Measurements from ENCODE around the gene STK32C. TPM values are rescaled to one million over a fixed set of nuclear protein-coding genes. Genes with fewer than 3 reads are reported as not detected.
"Not testable (repeated sequence)": the region's sequence is repeated elsewhere in the genome, so short reads cannot be mapped to it uniquely, and the experiment has no call there.

Gene STK32C
- total and polyA plus RNA-seq, 2 experiments from 2014 or later = 17.5 to 23.8 TPM

- H3K4me1 ChIP-seq (ENCODE audit: low read depth) = no peaks in the 10 kb centered on the region
- no peak for DNase-seq (ENCODE audit: low read depth in 1 of 2, low spot score in 1 of 2)
Observed at GRCh38 chr10:132270721-132271457, 36.9 kb downstream of the STK32C start.

GRCh38 chr10:132270256-132270655 is 37.5 kb downstream of the STK32C start:
- no peaks in the 10 kb centered on the region for H3K9me3 ChIP-seq (ENCODE audit: low read depth)
- no peak for DNase-seq (ENCODE audit: low read depth in 1 of 2, low spot score in 1 of 2)
- no peaks in the 10 kb centered on the region for H3K36me3 ChIP-seq
- no peak overlapping the region for H3K4me3 ChIP-seq
- no peaks in the 10 kb centered on the region for H3K4me1 ChIP-seq (ENCODE audit: low read depth)
- TF ChIP-seq CTCF (IDR thresholded peaks at IDR 0.05; ENCODE audit: low read depth, low read length) = no peak
- H3K27me3 ChIP-seq = no peaks in the 10 kb centered on the region
- H3K27ac ChIP-seq = no peak overlapping the region

More at GRCh38 chr10:132270721-132271457, 36.9 kb downstream of the STK32C start:
- no peaks in the 10 kb centered on the region for H3K36me3 ChIP-seq
- no peaks in the 10 kb centered on the region for H3K27me3 ChIP-seq
- no peaks in the 10 kb centered on the region for H3K9me3 ChIP-seq (ENCODE audit: low read depth)
- TF ChIP-seq CTCF (IDR thresholded peaks at IDR 0.05; ENCODE audit: low read depth, low read length) = no peak
- H3K27ac ChIP-seq = no peak overlapping the region
- H3K4me3 ChIP-seq = no peak overlapping the region

- TF ChIP-seq CTCF (IDR thresholded peaks at IDR 0.05; ENCODE audit: low read depth, low read length) = no peak
- H3K27ac ChIP-seq = no peak overlapping the region
- no peaks in the 10 kb centered on the region for H3K4me1 ChIP-seq (ENCODE audit: low read depth)
- H3K9me3 ChIP-seq (ENCODE audit: low read depth) = no peaks in the 10 kb centered on the region
- H3K4me3 ChIP-seq = no peak overlapping the region
- DNase-seq (ENCODE audit: low read depth in 1 of 2, low spot score in 1 of 2) = peak in 1 of 2 donors; percentile 40
- H3K27me3 ChIP-seq = no peaks in the 10 kb centered on the region
- no peaks in the 10 kb centered on the region for H3K36me3 ChIP-seq
Observed at GRCh38 chr10:132269266-132270230, 38.2 kb downstream of the STK32C start.

GRCh38 chr10:132267916-132268315 is 39.8 kb downstream of the STK32C start:
- H3K27me3 ChIP-seq; H3K36me3 ChIP-seq; H3K9me3 ChIP-seq (ENCODE audit: low read depth); H3K27ac ChIP-seq; H3K4me3 ChIP-seq; H3K4me1 ChIP-seq (ENCODE audit: low read depth); DNase-seq (ENCODE audit: low read depth in 1 of 2, low spot score in 1 of 2): not testable (repeated sequence)

GRCh38 chr10:132266594-132267161 is 41.1 kb downstream of the STK32C start:
- DNase-seq (ENCODE audit: low read depth in 1 of 2, low spot score in 1 of 2) = peak in 1 of 2 donors; percentile 13
- H3K4me3 ChIP-seq = no peak overlapping the region
- H3K27me3 ChIP-seq = no peaks in the 10 kb centered on the region
- H3K4me1 ChIP-seq (ENCODE audit: low read depth) = no peaks in the 10 kb centered on the region
- no peaks in the 10 kb centered on the region for H3K9me3 ChIP-seq (ENCODE audit: low read depth)
- no peaks in the 10 kb centered on the region for H3K36me3 ChIP-seq
- no peak for TF ChIP-seq CTCF (IDR thresholded peaks at IDR 0.05; ENCODE audit: low read depth, low read length)
- H3K27ac ChIP-seq = no peak overlapping the region
